Chondrocyte (in vitro differentiated cells): ENCODE measurements around the gene ATP1A2. TPM values are rescaled to one million over a fixed set of nuclear protein-coding genes. Genes with fewer than 3 reads are reported as not detected.

Experiments
- DNase-seq: peaks from one replicate; pipeline ENCODE4 v3.0.0; 2021; ENCODE audit warnings: mixed read lengths, low spot score
- H3K27ac Mint-ChIP-seq: one replicate; pipeline ENCODE4 v1.8.0; 2021; ENCODE audit warnings: mild to moderate bottlenecking, moderate library complexity, mixed read lengths; ENCODE audit not compliant: unreplicated experiment
- H3K27me3 Mint-ChIP-seq: 2 replicates; pipeline ENCODE4 v1.8.0; 2021; ENCODE audit warnings: low read depth, mixed read lengths
- H3K36me3 Mint-ChIP-seq: 2 replicates; pipeline ENCODE4 v1.8.0; 2021; ENCODE audit warnings: low read depth, mixed read lengths
- H3K4me1 Mint-ChIP-seq: 2 replicates; pipeline ENCODE4 v1.8.0; 2021; ENCODE audit warnings: low read depth, mild to moderate bottlenecking, mixed read lengths
- H3K4me3 Mint-ChIP-seq: one replicate; pipeline ENCODE4 v1.8.0; 2021; ENCODE audit warnings: mild to moderate bottlenecking, moderate library complexity, mixed read lengths; ENCODE audit not compliant: unreplicated experiment
- H3K9me3 Mint-ChIP-seq: 2 replicates; pipeline ENCODE4 v1.8.0; 2021; ENCODE audit warnings: low read depth, mixed read lengths
- total RNA-seq: library from RNA; stranded (reverse); gene quantifications from 3 replicates; pipeline ENCODE4 v1.2.1, GENCODE V29; 2021
- TF ChIP-seq, protein P1 (sequence below): fragments of 200-600 bp; sonication (generic); IDR thresholded peaks from 2 replicates; pipeline ENCODE4 v1.5.0; 2021; ENCODE audit warnings: antibody characterized with exemption, mild to moderate bottlenecking, moderate library complexity

Gene ATP1A2
- total RNA-seq, 1 donor from 2014 or later = 2.9 TPM

DNA sequence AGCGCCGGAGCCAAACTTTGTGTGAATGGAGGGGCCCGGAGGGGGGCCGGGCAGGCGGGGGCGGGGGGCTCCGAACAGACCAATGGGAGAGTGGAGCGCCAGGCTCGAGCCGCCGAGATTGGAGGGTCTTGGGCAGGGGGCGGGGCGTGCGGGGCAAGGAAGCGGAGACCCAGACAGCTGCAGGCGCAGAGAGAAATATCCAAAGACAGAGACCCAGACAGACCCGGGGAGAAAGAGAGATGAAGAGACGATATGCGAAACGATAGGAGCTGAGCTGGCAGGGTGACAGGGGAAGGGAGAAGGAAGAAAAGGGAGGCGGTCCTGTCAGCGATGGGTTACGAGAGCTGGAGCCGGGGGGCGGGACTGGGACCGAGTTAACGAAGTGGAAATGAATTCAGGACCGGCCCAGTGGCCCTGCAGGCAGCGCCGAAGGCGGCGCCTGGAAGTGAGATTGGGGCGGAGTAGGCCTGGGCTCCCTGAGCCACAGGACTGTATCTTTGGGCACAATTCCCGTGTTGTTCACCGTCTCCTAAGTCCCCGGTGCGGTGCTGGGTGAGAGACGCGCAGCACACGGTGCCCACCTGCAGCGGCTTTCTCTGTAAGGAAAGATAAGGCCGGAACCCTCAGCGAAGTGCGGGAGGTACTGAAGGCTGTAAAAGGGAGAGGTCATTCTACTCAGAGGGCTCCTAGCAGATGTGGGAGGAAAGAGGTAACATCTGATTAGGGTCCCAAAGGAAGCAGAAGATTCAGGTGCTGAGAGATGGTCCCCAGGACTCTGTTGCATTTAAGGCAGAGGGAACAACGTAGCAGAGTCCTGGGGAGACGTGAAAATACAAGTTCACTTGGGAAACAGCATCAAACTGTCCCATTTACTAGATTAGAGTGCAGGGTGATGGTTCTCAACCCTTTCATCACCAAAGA, 45.1 kb upstream of the ATP1A2 start:
- peaks cover 56% of the 10 kb centered on the region for H3K27me3 Mint-ChIP-seq
- peaks cover 11% of the 10 kb centered on the region for H3K4me1 Mint-ChIP-seq
- peak overlapping the region; percentile 85 for H3K4me3 Mint-ChIP-seq
- peak; percentile 90 for DNase-seq
- H3K9me3 Mint-ChIP-seq = no peaks in the 10 kb centered on the region
- H3K36me3 Mint-ChIP-seq = no peaks in the 10 kb centered on the region
- no peak overlapping the region for H3K27ac Mint-ChIP-seq
- TF ChIP-seq, protein P1, sequence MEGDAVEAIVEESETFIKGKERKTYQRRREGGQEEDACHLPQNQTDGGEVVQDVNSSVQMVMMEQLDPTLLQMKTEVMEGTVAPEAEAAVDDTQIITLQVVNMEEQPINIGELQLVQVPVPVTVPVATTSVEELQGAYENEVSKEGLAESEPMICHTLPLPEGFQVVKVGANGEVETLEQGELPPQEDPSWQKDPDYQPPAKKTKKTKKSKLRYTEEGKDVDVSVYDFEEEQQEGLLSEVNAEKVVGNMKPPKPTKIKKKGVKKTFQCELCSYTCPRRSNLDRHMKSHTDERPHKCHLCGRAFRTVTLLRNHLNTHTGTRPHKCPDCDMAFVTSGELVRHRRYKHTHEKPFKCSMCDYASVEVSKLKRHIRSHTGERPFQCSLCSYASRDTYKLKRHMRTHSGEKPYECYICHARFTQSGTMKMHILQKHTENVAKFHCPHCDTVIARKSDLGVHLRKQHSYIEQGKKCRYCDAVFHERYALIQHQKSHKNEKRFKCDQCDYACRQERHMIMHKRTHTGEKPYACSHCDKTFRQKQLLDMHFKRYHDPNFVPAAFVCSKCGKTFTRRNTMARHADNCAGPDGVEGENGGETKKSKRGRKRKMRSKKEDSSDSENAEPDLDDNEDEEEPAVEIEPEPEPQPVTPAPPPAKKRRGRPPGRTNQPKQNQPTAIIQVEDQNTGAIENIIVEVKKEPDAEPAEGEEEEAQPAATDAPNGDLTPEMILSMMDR = no peak

DNA sequence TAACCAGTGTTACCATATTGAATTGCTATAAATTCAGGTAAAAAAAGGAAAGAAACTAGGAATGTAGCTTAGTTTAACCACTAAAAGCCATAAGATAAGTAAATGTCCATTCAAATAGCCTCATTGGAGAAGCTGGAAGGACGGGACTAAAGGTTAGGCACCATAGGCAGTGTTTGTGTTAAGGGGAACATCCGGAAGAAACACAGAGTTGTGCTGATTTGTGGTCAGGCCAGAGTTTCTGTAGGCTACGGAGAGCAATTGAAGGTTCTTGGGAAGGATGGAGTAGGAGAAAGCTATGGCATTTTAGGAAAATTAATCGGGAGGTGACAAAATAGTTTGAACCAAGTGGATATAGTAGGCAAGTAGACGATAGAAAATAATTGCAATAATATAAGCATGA, 44.3 kb upstream of the ATP1A2 start:
- no peak overlapping the region for H3K4me3 Mint-ChIP-seq
- H3K36me3 Mint-ChIP-seq = no peaks in the 10 kb centered on the region
- H3K9me3 Mint-ChIP-seq = no peaks in the 10 kb centered on the region
- no peak for DNase-seq
- TF ChIP-seq, protein P1 = no peak
- peaks cover 11% of the 10 kb centered on the region for H3K4me1 Mint-ChIP-seq
- H3K27me3 Mint-ChIP-seq = peaks cover 53% of the 10 kb centered on the region
- H3K27ac Mint-ChIP-seq = no peak overlapping the region

DNA sequence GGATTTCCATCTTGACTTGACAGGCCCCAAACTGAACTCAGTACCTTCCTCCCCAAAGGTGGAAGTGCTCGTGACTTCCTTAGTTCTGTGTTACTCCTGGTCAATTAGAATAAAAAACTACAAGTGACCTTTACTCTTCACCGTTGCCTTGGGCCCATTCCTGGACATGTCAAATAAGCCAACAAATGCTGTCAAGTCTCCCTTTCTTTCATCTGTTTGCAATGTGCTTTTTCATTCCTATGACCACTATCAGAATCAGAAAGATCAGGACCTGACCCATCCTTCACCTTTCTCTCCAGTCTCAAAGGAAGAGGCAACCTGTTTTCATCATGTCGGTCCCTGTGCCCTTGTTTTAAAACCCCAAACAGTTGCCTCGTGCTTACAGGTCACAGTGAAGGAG, 40.7 kb upstream of the ATP1A2 start:
- H3K9me3 Mint-ChIP-seq = no peaks in the 10 kb centered on the region
- peaks cover 7% of the 10 kb centered on the region for H3K4me1 Mint-ChIP-seq
- no peak overlapping the region for H3K27ac Mint-ChIP-seq
- H3K4me3 Mint-ChIP-seq = no peak overlapping the region
- H3K27me3 Mint-ChIP-seq = peaks cover 54% of the 10 kb centered on the region
- DNase-seq = no peak
- TF ChIP-seq, protein P1 = no peak
- H3K36me3 Mint-ChIP-seq = no peaks in the 10 kb centered on the region

DNA sequence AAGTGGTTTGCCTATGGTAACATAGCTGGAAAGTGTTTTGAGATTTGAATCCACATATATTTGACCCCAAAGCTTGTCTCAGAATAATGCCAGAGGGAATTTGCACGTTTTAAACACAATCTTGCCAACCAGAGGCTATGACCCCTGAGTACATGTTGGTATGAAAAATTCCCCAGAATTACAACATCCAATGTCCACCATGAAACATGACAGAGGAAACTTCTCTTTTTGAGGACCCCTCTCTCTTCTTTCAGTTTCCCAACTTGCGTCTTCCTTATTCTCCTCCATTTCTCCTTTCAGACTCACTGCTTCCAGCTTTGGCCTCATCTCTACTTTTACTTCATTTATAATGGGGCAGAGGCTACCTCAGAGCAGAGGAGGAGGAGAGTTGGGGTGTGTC, 39.7 kb upstream of the ATP1A2 start:
- Mint-ChIP-seq H3K4me1 (peaks cover under 1% of the 10 kb centered on the region), H3K27me3 (peaks cover 55% of the 10 kb centered on the region), H3K27ac (no peak overlapping the region), H3K4me3 (no peak overlapping the region), H3K9me3 (no peaks in the 10 kb centered on the region), H3K36me3 (no peaks in the 10 kb centered on the region)
- TF ChIP-seq, protein P1 = no peak
- DNase-seq = no peak

DNA sequence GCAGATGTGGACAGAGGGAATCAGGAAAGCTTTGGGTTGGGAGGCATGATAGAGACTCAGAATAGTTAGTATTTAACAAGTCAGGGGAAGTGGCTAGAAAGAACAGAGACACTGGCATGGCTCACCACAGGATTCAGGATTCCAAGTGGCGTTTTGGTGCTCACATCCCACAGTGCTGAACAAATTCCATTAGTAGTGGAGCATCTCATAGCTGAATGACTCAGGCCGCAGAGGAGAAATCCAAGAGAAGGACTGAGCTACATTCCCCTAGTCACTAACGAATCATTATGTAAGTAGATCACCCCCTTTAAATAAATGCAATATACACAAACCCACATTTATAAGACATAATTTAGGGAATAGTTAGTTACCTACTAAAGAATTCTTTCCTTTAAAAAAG, 39.3 kb upstream of the ATP1A2 start:
- Mint-ChIP-seq H3K27me3 (peaks cover 59% of the 10 kb centered on the region), H3K9me3 (no peaks in the 10 kb centered on the region), H3K27ac (no peak overlapping the region), H3K4me3 (no peak overlapping the region), H3K36me3 (no peaks in the 10 kb centered on the region), H3K4me1 (peaks cover 5% of the 10 kb centered on the region)
- TF ChIP-seq, protein P1 = no peak
- peak; percentile 13 for DNase-seq
